GM23338 (cell line): Measurements from ENCODE around the gene CRYZ. TPM values are rescaled to one million over a fixed set of nuclear protein-coding genes. Genes with fewer than 3 reads are reported as not detected.

Source experiments
- ATAC-seq: fragments of 200-7000 bp; cut with Tn5 transposase; 3 replicates; pipeline ENCODE4 v1.9.1; 2020
- DNase-seq: peaks from one replicate; pipeline ENCODE4 v3.0.0-alpha.2; 2015; ENCODE audit warnings: low spot score
- H2AFZ ChIP-seq: fragments of 200-600 bp; sonication (generic); 2 replicates; pipeline ENCODE4 v1.8.0; 2016; ENCODE audit warnings: antibody characterized with exemption, mild to moderate bottlenecking, moderate library complexity
- H3F3A ChIP-seq: fragments of 200-600 bp; sonication (generic); replicated peaks from 2 replicates; pipeline ENCODE4 v1.8.0; 2017; ENCODE audit warnings: antibody characterized with exemption, mixed run types, low read depth
- H3K27ac ChIP-seq: fragments of 200-600 bp; sonication (generic); 2 replicates; pipeline ENCODE4 v1.6.1; 2016; ENCODE audit warnings: low read depth
- H3K27me3 ChIP-seq: fragments of 200-600 bp; sonication (generic); 2 replicates; pipeline ENCODE4 v1.8.0; 2016; ENCODE audit warnings: mild to moderate bottlenecking, mixed run types, moderate library complexity; ENCODE audit not compliant: insufficient read depth
- H3K36me3 ChIP-seq: fragments of 200-600 bp; sonication (generic); 2 replicates; pipeline ENCODE4 v1.8.0; 2016; ENCODE audit warnings: mild to moderate bottlenecking; ENCODE audit not compliant: insufficient read depth
- H3K4me1 ChIP-seq: fragments of 200-600 bp; sonication (generic); 2 replicates; pipeline ENCODE4 v1.8.0; 2016; ENCODE audit warnings: mild to moderate bottlenecking, moderate library complexity; ENCODE audit not compliant: insufficient read depth
- H3K4me2 ChIP-seq: fragments of 200-600 bp; sonication (generic); 2 replicates; pipeline ENCODE4 v1.7.1; 2017; ENCODE audit warnings: mixed run types
- H3K4me3 ChIP-seq: fragments of 200-600 bp; sonication (generic); 2 replicates; pipeline ENCODE4 v1.6.1; 2016; ENCODE audit warnings: mixed run types
- H3K79me2 ChIP-seq: fragments of 200-600 bp; sonication (generic); replicated peaks from 2 replicates; pipeline ENCODE4 v1.8.0; 2017; ENCODE audit warnings: mild to moderate bottlenecking; ENCODE audit not compliant: insufficient read depth
- H3K9me2 ChIP-seq: fragments of 200-600 bp; sonication (generic); 2 replicates; pipeline ENCODE4 v1.8.0; 2017; ENCODE audit not compliant: insufficient read depth
- H4K20me1 ChIP-seq: fragments of 200-600 bp; sonication (generic); replicated peaks from 2 replicates; pipeline ENCODE4 v1.8.0; 2017; ENCODE audit warnings: mild to moderate bottlenecking; ENCODE audit not compliant: insufficient read depth
- H3K27ac Mint-ChIP-seq: 2 replicates; pipeline ENCODE4 v1.8.0; 2020; ENCODE audit warnings: inconsistent platforms, mild to moderate bottlenecking, moderate library complexity, mixed read lengths
- H3K27me3 Mint-ChIP-seq: 3 replicates; pipeline ENCODE4 v1.8.0; 2022; ENCODE audit warnings: low read depth, mild to moderate bottlenecking, moderate library complexity, mixed read lengths, inconsistent platforms; ENCODE audit not compliant: insufficient read depth, poor library complexity
- H3K36me3 Mint-ChIP-seq: 3 replicates; pipeline ENCODE4 v1.8.0; 2021; ENCODE audit warnings: low read depth, mild to moderate bottlenecking, inconsistent platforms, moderate library complexity, mixed read lengths
- H3K4me1 Mint-ChIP-seq: 3 replicates; pipeline ENCODE4 v1.8.0; 2020; ENCODE audit warnings: mild to moderate bottlenecking, inconsistent platforms, mixed read lengths
- H3K4me3 Mint-ChIP-seq: 3 replicates; pipeline ENCODE4 v1.8.0; 2021; ENCODE audit warnings: moderate library complexity, mild to moderate bottlenecking, inconsistent platforms, mixed read lengths
- H3K9me3 Mint-ChIP-seq: 3 replicates; pipeline ENCODE4 v1.8.0; 2020; ENCODE audit warnings: moderate library complexity, mild to moderate bottlenecking, inconsistent platforms, mixed read lengths
- CTCF ChIP-seq, 2 experiments: fragments of 200-600 bp in 1 of 2; sonication (generic) in 1 of 2; conservative IDR thresholded peaks; 2 replicates each; pipeline versions ENCODE4 v1.5.1 to v1.6.1; 2016 to 2017; ENCODE audit warnings: antibody characterized with exemption in 2 of 2, low read depth in 2 of 2, mild to moderate bottlenecking in 2 of 2, moderate library complexity in 1 of 2
- ETS1 ChIP-seq: IDR thresholded peaks from 2 replicates; pipeline ENCODE4 v1.6.1; 2016; ENCODE audit warnings: antibody characterized with exemption
- EZH2 ChIP-seq: fragments of 200-600 bp; sonication (generic); IDR thresholded peaks from one replicate; pipeline ENCODE4 v1.8.0; 2017; ENCODE audit warnings: antibody characterized with exemption, mild to moderate bottlenecking, low read depth; ENCODE audit not compliant: unreplicated experiment
- EZH2phosphoT487 ChIP-seq: fragments of 200-600 bp; sonication (generic); IDR thresholded peaks from one replicate; pipeline ENCODE4 v1.8.1; 2018; ENCODE audit warnings: antibody characterized with exemption; ENCODE audit not compliant: unreplicated experiment
- NANOG ChIP-seq: IDR thresholded peaks from 2 replicates; pipeline ENCODE4 v1.6.1; 2016; ENCODE audit warnings: antibody characterized with exemption, borderline replicate concordance
- POLR2AphosphoS5 ChIP-seq: IDR thresholded peaks from 2 replicates; pipeline ENCODE4 v1.6.1; 2016; ENCODE audit warnings: antibody characterized with exemption, low read depth
- REST ChIP-seq: IDR thresholded peaks from one replicate; pipeline ENCODE4 v1.6.1; 2018; ENCODE audit warnings: antibody characterized with exemption; ENCODE audit not compliant: unreplicated experiment
- STAT1 ChIP-seq: IDR thresholded peaks from one replicate; pipeline ENCODE4 v1.6.1; 2016; ENCODE audit warnings: antibody characterized with exemption; ENCODE audit not compliant: unreplicated experiment
- ZNF114 ChIP-seq: fragments of 250-450 bp; sonication (Bioruptor Pico); IDR thresholded peaks from 2 replicates; pipeline ENCODE4 v1.5.0; 2020; ENCODE audit warnings: mild to moderate bottlenecking, moderate library complexity
- ZNF331 ChIP-seq: fragments of 250-450 bp; sonication (Bioruptor Pico); IDR thresholded peaks from 2 replicates; pipeline ENCODE4 v1.5.0; 2020; ENCODE audit warnings: low read depth, mild to moderate bottlenecking, moderate library complexity
- ZNF462 ChIP-seq: fragments of 250-450 bp; sonication (Bioruptor Pico); IDR thresholded peaks from 2 replicates; pipeline ENCODE4 v1.5.0; 2020; ENCODE audit warnings: mild to moderate bottlenecking, moderate library complexity
- polyA plus RNA-seq: library from polyadenylated mRNA; unstranded; fragments of >200 nt; fragmentation: Nextera tagmentation; extraction: Ambion mirVana; gene quantifications from 2 replicates; pipeline ENCODE4 v1.2.1, GENCODE V29; 2016
- total RNA-seq: library from RNA; depleted of rRNA; stranded (reverse); fragments of >200 nt; shearing (Covaris generic); gene quantifications from 2 replicates; pipeline ENCODE4 v1.2.3, GENCODE V29; 2014

Gene CRYZ
- total and polyA plus RNA-seq, 2 experiments from 2014 or later: 45.7 to 57.8 TPM

- no peak for TF ChIP-seq REST
- no peak for TF ChIP-seq EZH2
- no peak for TF ChIP-seq NANOG
- TF ChIP-seq ZNF331 (CRISPR knock-in tag): no peak
- TF ChIP-seq ETS1: no peak
- TF ChIP-seq CTCF (conservative IDR thresholded peaks at IDR 0.05; ENCODE audit: low read depth in 2 of 2): no peak
- no peak for TF ChIP-seq EZH2phosphoT487
- no peak for TF ChIP-seq STAT1
- TF ChIP-seq ZNF114 (CRISPR knock-in tag): no peak
- TF ChIP-seq POLR2AphosphoS5: no peak
These were observed 2.9 kb downstream of the CRYZ start (continued) for GRCh38 chr1:74729741-74730478.

GRCh38 chr1:74728736-74729135, 4.1 kb downstream of the CRYZ start:
- H3K36me3 Mint-ChIP-seq: peaks cover 49% of the 10 kb centered on the region
- Histone ChIP-seq H4K20me1 (no peaks in the 10 kb centered on the region), H3K9me2 (no peaks in the 10 kb centered on the region), H3K79me2 (peaks cover 34% of the 10 kb centered on the region), H3K4me2 (no peak overlapping the region), H2AFZ (no peak overlapping the region), H3F3A (no peaks in the 10 kb centered on the region), H3K4me3 (no peak overlapping the region), H3K4me1 (peaks cover 17% of the 10 kb centered on the region), H3K27me3 (no peaks in the 10 kb centered on the region), H3K27ac (no peak overlapping the region), H3K36me3 (peaks cover 7% of the 10 kb centered on the region; the same call in 1 of the 2 replicates)
- peaks cover 24% of the 10 kb centered on the region for H3K9me3 Mint-ChIP-seq
- DNase-seq (no peak), ATAC-seq (no peak)
- no peak overlapping the region for H3K4me3 Mint-ChIP-seq
- H3K27me3 Mint-ChIP-seq: peaks cover 2% of the 10 kb centered on the region
- peaks cover 18% of the 10 kb centered on the region for H3K4me1 Mint-ChIP-seq
- H3K27ac Mint-ChIP-seq: no peak overlapping the region
- TF ChIP-seq ZNF462 (CRISPR knock-in tag) (no peak), ZNF331 (CRISPR knock-in tag) (no peak), ETS1 (no peak)
